Endothelial cell (in vitro differentiated cells): Measurements from ENCODE around the gene PTPN6. TPM values are rescaled to one million over a fixed set of nuclear protein-coding genes. Genes with fewer than 3 reads are reported as not detected.

Experiments
- DNase-seq: peaks from one replicate; pipeline ENCODE4 v3.0.0; 2021; ENCODE audit warnings: low spot score
- H3K27ac Mint-ChIP-seq: one replicate; pipeline ENCODE4 v1.8.0; 2021; ENCODE audit warnings: mixed read lengths, inconsistent platforms; ENCODE audit not compliant: unreplicated experiment
- H3K27me3 Mint-ChIP-seq: one replicate; pipeline ENCODE4 v1.8.0; 2021; ENCODE audit warnings: mild to moderate bottlenecking, moderate library complexity, mixed read lengths, inconsistent platforms; ENCODE audit not compliant: unreplicated experiment
- H3K36me3 Mint-ChIP-seq: one replicate; pipeline ENCODE4 v1.8.0; 2021; ENCODE audit warnings: mild to moderate bottlenecking, low read depth, mixed read lengths, inconsistent platforms; ENCODE audit not compliant: unreplicated experiment
- H3K4me1 Mint-ChIP-seq: one replicate; pipeline ENCODE4 v1.8.0; 2021; ENCODE audit warnings: mild to moderate bottlenecking, mixed read lengths, inconsistent platforms; ENCODE audit not compliant: unreplicated experiment
- H3K4me3 Mint-ChIP-seq: one replicate; pipeline ENCODE4 v1.8.0; 2021; ENCODE audit warnings: mild to moderate bottlenecking, mixed read lengths, inconsistent platforms; ENCODE audit not compliant: unreplicated experiment
- H3K9me3 Mint-ChIP-seq: one replicate; pipeline ENCODE4 v1.8.0; 2021; ENCODE audit warnings: mixed read lengths, inconsistent platforms; ENCODE audit not compliant: unreplicated experiment
- total RNA-seq: library from RNA; stranded (reverse); fragmentation: NEBNext Ultra II Directional; extraction: Animal tissue kit (Norgen Biotek cat#: 25700); gene quantifications from one replicate; pipeline ENCODE4 v1.2.1, GENCODE V29; 2021; ENCODE audit not compliant: unreplicated experiment
- TF ChIP-seq, protein P1 (sequence below): fragments of 200-600 bp; sonication (generic); IDR thresholded peaks from one replicate; pipeline ENCODE4 v1.5.0; 2021; ENCODE audit warnings: antibody characterized with exemption; ENCODE audit not compliant: unreplicated experiment

PTPN6 gene
- total RNA-seq, 1 donor from 2014 or later: 22.1 TPM

GRCh38 chr12:6941782-6942181 lies 9.4 kb upstream of the PTPN6 start:
- TF ChIP-seq, protein P1, sequence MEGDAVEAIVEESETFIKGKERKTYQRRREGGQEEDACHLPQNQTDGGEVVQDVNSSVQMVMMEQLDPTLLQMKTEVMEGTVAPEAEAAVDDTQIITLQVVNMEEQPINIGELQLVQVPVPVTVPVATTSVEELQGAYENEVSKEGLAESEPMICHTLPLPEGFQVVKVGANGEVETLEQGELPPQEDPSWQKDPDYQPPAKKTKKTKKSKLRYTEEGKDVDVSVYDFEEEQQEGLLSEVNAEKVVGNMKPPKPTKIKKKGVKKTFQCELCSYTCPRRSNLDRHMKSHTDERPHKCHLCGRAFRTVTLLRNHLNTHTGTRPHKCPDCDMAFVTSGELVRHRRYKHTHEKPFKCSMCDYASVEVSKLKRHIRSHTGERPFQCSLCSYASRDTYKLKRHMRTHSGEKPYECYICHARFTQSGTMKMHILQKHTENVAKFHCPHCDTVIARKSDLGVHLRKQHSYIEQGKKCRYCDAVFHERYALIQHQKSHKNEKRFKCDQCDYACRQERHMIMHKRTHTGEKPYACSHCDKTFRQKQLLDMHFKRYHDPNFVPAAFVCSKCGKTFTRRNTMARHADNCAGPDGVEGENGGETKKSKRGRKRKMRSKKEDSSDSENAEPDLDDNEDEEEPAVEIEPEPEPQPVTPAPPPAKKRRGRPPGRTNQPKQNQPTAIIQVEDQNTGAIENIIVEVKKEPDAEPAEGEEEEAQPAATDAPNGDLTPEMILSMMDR: no peak
- no peak overlapping the region for H3K4me3 Mint-ChIP-seq
- H3K9me3 Mint-ChIP-seq: no peaks in the 10 kb centered on the region
- no peak overlapping the region for H3K27ac Mint-ChIP-seq
- no peak for DNase-seq
- peaks cover 37% of the 10 kb centered on the region for H3K27me3 Mint-ChIP-seq
- peaks cover 19% of the 10 kb centered on the region for H3K36me3 Mint-ChIP-seq
- H3K4me1 Mint-ChIP-seq: peaks cover 41% of the 10 kb centered on the region

DNA sequence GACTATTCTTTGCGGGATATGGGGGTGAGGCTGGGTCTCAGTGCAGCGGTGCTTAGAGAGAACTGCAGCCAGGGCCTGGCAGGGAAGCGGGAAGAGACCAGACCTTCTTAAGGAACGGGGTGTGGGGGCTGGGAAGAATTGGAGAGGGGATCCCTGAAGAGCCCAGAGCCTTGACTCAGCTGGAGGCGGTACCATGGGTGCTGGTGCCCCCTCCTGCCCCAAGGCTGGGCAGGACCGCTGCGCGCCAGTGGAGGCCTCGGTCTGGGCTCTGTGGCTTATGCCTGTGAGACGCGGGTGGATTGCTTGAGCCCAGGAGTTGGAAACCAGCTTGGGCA lies 8.9 kb upstream of the PTPN6 start:
- no peak for DNase-seq
- peak overlapping the region; percentile 97 for H3K27ac Mint-ChIP-seq
- peaks cover 19% of the 10 kb centered on the region for H3K36me3 Mint-ChIP-seq
- H3K9me3 Mint-ChIP-seq: no peaks in the 10 kb centered on the region
- TF ChIP-seq, protein P1: no peak
- H3K4me1 Mint-ChIP-seq: peaks cover 43% of the 10 kb centered on the region
- peaks cover 39% of the 10 kb centered on the region for H3K27me3 Mint-ChIP-seq
- H3K4me3 Mint-ChIP-seq: peak overlapping the region; percentile 87

GRCh38 chr12:6943389-6943721 lies 7.8 kb upstream of the PTPN6 start:
- Mint-ChIP-seq H3K36me3 (peaks cover 22% of the 10 kb centered on the region), H3K27me3 (peaks cover 42% of the 10 kb centered on the region), H3K9me3 (no peaks in the 10 kb centered on the region), H3K4me1 (peaks cover 43% of the 10 kb centered on the region), H3K27ac (peak overlapping the region; percentile 97), H3K4me3 (peak overlapping the region; percentile 96)
- TF ChIP-seq, protein P1: no peak
- peak; percentile 63 for DNase-seq

GRCh38 chr12:6943722-6944380 lies 7.3 kb upstream of the PTPN6 start, which contains the start of the genes C12orf57 and RNU7-1:
TSS of gene C12orf57 (plus strand) at chr12:6944022. CDS start at chr12:6944122, 100 bp downstream.
TSS of gene RNU7-1 (plus strand) at chr12:6943816.
- H3K27ac Mint-ChIP-seq: peak within 1 kb of the TSS; percentile 97
- no peaks in the 10 kb centered on the region for H3K9me3 Mint-ChIP-seq
- peak within 1 kb of the TSS; percentile 96 for H3K4me3 Mint-ChIP-seq
- H3K36me3 Mint-ChIP-seq: peaks cover 23% of the 10 kb centered on the region
- peak; percentile 67 for DNase-seq
- TF ChIP-seq, protein P1: no peak
- peaks cover 43% of the 10 kb centered on the region for H3K4me1 Mint-ChIP-seq
- H3K27me3 Mint-ChIP-seq: peaks cover 42% of the 10 kb centered on the region

DNA sequence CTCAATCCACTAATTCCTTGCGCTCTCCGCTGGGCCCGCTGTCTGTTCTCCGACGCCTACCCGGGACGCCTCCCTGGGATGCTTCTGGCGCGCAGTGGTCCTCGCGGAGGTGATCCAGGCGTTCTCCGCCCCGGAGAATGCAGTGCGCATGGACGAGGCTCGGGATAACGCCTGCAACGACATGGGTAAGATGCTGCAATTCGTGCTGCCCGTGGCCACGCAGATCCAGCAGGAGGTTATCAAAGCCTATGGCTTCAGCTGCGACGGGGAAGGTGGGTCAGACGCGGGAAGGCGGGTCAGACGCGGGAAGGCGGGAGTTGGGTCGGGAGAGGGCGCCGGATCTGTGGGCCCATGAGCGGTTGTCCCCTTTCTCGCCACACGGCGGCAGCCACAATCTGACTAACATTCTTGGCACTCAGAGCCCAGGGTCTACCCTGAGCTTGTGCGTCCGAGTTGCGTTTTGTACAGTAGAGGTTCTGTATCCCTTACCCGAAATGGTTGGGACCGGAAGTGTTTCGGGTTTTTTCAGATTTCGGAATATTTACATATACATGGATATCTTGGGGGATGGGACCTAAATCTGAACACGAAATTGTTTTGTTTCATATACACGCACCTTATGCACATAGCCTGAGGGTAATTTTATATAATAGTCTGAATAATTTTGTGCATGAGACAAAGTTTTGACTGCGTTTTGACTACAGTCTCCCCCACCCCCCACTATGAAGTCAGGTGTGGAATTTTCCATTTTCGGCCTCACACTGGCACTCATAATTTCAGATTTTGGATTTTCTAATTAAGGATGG lies 6.6 kb upstream of the PTPN6 start:
- H3K4me3 Mint-ChIP-seq: peak overlapping the region; percentile 96
- H3K27ac Mint-ChIP-seq: peak overlapping the region; percentile 97
- peaks cover 36% of the 10 kb centered on the region for H3K27me3 Mint-ChIP-seq
- peaks cover 36% of the 10 kb centered on the region for H3K4me1 Mint-ChIP-seq
- TF ChIP-seq, protein P1: peak; percentile 80
- H3K9me3 Mint-ChIP-seq: no peaks in the 10 kb centered on the region
- H3K36me3 Mint-ChIP-seq: peaks cover 16% of the 10 kb centered on the region
- peak; percentile 91 for DNase-seq
